GM12875 (cell line): ENCODE results near the gene TM4SF4.
"Not testable (repeated sequence)": the region's sequence is repeated elsewhere in the genome, so short reads cannot be mapped to it uniquely, and the experiment has no call there.

Experiments used
- H3K4me3 ChIP-seq: one replicate; pipeline ENCODE4 v1.5.1; 2011; ENCODE audit warnings: low read depth, low read length, control low read depth
- CTCF ChIP-seq: IDR thresholded peaks from 2 replicates; pipeline ENCODE4 v1.5.1; 2011; ENCODE audit warnings: low read depth, mild to moderate bottlenecking, control low read depth, inconsistent platforms, low read length, moderate library complexity, borderline replicate concordance; ENCODE audit not compliant: insufficient read depth

Gene TM4SF4

GRCh38 chr3:149442851-149443544 is 31.5 kb upstream of the TM4SF4 start:
- no peak for TF ChIP-seq CTCF
- no peak overlapping the region for H3K4me3 ChIP-seq

GRCh38 chr3:149443545-149443912 is 31.0 kb upstream of the TM4SF4 start:
- TF ChIP-seq CTCF, result no peak
- H3K4me3 ChIP-seq, result no peak overlapping the region

DNA sequence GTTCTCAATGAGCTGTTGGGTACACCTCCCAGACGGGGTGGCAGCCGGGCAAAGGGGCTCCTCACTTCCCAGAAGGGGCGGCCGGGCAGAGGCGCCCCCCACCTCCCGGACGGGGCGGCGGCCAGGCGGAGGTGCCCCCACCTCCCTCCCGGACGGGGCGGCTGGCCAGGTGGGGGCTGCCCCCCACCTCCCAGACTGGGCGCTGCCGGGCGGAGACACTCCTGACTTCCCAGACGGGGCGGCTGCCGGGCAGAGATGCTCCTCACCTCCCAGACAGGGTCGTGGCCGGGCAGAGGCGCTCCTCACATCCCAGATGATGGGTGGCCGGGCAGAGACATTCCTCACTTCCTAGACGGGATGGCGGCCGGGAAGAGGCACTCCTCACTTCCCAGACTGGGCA is 29.6 kb upstream of the TM4SF4 start:
- H3K4me3 ChIP-seq, result not testable (repeated sequence)

- no peak overlapping the region for H3K4me3 ChIP-seq
- TF ChIP-seq CTCF, result no peak
Observed at GRCh38 chr3:149448331-149448831, 26.1 kb upstream of the TM4SF4 start.

DNA sequence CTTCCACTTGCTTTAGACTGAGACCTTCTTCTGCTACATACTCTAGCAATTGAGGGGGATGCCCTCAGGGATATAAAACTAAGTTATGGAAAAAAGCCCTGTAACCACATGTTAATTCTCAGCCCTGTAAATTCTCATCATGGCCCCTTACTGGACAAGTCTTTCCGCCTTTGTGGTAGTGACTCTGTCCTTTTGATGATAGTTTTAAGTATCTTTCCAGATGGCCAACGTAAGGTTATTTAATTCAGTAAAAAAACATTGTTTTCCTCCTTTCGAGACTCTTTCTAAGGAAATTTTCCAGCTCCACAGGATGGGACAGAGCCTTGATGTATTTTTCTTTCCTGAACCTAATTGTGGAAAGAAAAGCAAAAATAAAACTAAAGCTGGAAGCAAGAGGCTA is 25.3 kb upstream of the TM4SF4 start:
- no peak for TF ChIP-seq CTCF
- no peak overlapping the region for H3K4me3 ChIP-seq

DNA sequence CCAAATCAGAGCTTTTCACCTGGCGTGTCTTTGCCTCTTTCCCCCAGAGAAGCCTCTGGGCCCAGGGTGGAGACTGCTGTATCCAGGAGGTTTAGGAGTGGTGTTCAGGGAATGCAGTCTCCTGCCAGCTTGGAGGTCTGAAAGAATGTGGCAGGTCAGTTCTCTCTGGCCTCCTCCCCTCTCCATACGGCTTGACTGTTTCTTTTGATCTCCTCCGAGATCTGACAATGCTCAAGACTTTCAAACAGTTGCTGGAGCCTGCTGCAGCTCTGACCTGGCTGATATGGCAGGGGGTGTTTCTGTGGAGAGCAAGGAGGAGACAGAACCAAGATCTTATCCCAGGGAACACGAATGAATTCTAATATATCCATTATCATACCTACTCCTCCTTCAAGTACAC is 24.7 kb upstream of the TM4SF4 start:
- TF ChIP-seq CTCF, result no peak
- no peak overlapping the region for H3K4me3 ChIP-seq

GRCh38 chr3:149450281-149450680 is 24.2 kb upstream of the TM4SF4 start:
- no peak for TF ChIP-seq CTCF
- no peak overlapping the region for H3K4me3 ChIP-seq
